Ureter (tissue), 1 donor: ENCODE results near the gene COL4A3. TPM values are rescaled to one million over a fixed set of nuclear protein-coding genes. Genes with fewer than 3 reads are reported as not detected.

ENCODE experiments used
- DNase-seq: peaks from one replicate; pipeline ENCODE4 v3.0.0-alpha.2; 2020; ENCODE audit warnings: low spot score
- total RNA-seq: library from RNA; stranded (reverse); gene quantifications from one replicate; pipeline ENCODE4 v1.2.4, GENCODE V29; 2023
- donor health status: DM: yes; HTN: yes; CAD: no.

COL4A3 gene
- total RNA-seq: 23.3 TPM

- DNase-seq: peak; percentile 61
Observed at GRCh38 chr2:227163998-227164762, at the start of gene COL4A3, which contains the start of gene COL4A4. Gene COL4A3 (plus strand): TSS chr2:227164624. CDS start chr2:227164727, 103 bp downstream. Gene COL4A4 (minus strand): TSS chr2:227164205. CDS start chr2:227147483, 16,722 bp downstream.

- no peak for DNase-seq
Observed at GRCh38 chr2:227115761-227116160, 48.7 kb upstream of the COL4A3 start.

DNA sequence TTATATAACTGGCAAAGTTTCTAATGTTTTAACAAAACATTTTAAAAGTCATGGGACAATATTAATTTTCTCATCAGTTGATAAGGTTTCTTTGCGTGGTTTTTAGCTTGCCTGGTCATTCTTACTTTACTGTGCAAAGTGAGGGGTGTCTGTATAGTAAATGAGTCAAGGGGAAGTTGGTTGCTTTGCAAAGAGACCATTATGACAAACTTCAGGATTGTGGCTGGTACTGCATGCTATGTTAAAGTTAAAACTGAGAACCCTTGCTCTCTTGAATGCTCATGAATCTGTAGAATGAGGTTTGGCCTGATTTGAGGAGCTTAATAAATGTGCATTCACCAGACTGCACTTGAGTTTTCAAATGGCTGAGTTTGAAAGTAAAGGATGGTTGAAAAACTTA lies 47.4 kb upstream of the COL4A3 start:
- no peak for DNase-seq

DNA sequence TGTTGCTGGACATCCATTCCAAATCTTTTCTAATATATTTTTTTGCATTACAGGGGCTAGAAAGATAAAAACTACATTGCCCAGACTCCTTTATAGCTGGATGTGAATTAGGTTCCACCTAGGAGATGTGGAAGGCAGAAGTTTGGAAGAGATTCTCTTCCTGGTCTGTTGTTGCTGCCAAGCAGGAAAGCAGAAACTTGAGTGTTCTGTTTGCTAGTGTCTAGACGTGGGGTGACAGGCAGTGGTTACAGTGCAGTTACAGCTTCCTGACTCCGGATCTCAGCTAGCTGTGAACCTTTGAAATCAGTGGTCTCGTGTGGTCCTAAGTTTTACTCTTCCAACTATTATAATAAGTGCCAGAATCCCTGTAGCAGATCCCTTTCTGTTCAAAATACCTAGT lies 46.6 kb upstream of the COL4A3 start:
- no peak for DNase-seq

- DNase-seq: no peak
Observed at GRCh38 chr2:227118353-227118752, 46.1 kb upstream of the COL4A3 start.

DNA sequence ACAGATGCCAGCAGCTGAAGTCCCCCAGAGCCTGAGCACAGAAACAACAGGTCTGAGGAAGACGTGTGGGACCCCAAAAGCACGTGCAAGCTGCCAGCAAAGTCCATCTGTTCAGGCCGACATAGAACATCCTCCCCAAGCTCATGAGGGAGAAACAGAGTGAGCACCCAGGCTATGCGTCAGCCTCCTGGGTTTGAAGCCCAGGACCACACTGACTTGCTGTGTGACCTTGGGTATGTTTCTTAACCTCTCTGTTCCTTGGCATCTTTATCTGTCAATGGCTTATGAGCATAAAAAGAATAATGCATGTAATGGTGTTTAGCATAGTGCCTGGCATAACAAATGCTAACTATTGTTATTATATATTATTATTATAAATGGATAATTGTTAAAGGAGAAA lies 40.7 kb upstream of the COL4A3 start:
- DNase-seq: no peak

GRCh38 chr2:227124811-227125210 lies 39.6 kb upstream of the COL4A3 start:
- no peak for DNase-seq

GRCh38 chr2:227125506-227125905 lies 38.9 kb upstream of the COL4A3 start:
- DNase-seq: no peak

- no peak for DNase-seq
Observed at GRCh38 chr2:227127201-227127600, 37.2 kb upstream of the COL4A3 start.

GRCh38 chr2:227130636-227131035 lies 33.8 kb upstream of the COL4A3 start:
- DNase-seq: no peak

DNA sequence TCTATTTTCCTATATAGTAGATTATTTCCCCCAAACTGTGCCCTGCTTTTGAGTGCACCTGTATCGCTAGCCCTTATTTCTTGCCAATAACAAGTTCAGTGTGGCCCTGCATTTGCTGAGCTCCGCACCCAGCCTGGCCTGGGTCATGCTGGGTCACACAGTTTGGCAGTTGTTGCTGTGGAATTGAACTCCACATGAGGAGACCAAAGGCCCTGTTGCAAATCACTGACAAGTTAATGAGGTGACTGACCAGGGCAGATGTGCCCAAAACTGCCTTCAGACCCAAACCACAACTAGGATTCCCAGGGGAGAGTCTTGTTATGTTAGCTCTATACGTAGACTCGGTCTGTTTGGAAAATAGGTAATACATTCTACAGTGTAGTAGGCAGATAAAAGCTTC lies 31.4 kb upstream of the COL4A3 start:
- no peak for DNase-seq

GRCh38 chr2:227134591-227134990 lies 29.8 kb upstream of the COL4A3 start:
- no peak for DNase-seq

DNA sequence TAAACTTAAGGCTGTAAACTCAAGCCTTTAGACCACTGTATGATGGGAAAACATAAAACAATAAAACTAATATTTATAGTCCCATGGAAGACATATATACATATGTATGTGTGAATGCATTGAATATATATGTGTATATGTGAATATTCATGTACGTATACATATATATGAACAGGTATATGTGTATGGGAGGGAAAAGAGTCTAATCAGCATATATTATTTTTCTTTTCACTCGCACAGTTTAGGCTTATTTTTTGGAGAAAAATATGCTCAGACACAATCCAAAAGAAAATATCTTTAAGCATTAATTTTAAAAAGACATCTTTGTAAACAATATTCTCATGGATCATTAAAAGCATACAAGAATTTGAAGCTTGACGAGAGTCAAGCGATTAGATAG lies 23.1 kb upstream of the COL4A3 start:
- no peak for DNase-seq

DNA sequence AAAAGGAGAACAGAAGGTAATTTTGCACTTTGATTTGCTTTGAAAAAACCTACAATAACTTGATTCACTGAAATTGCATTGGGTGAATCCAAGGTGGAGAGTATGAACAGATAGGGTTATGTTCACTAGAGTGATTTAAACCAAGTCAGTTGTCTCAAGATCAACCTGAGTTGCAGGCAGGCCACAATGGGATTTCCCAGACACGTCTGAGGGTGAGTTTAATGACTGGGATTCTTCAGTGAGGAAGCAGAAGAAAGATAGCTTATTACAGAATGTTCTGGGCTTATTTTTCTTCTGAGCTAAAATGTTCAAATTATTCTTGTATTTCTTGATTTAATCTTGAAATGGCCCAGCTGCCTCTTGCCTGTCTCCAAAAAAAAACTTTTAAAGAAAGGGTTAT lies 20.5 kb upstream of the COL4A3 start:
- no peak for DNase-seq

- DNase-seq: no peak
Observed at GRCh38 chr2:227146456-227146855, 18.0 kb upstream of the COL4A3 start.

GRCh38 chr2:227147023-227147422 lies 17.4 kb upstream of the COL4A3 start:
- no peak for DNase-seq

DNA sequence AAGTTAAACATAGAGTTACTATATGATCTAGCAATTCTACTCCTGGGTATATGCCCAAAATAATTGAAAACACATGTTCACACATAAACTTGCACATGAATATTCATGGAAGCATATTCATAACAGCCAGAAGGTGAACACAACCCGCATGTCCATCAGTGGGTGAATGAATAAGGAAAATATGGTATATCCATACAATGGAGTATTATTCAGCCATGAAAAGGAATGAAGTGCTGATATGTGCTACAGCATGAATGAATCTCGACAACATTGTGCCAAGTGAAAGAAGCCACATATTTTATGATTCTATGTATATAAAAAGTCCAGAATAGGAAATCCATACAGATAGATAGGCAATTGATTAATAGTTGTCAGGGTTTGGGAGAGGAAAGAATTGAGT lies 16.3 kb upstream of the COL4A3 start:
- DNase-seq: no peak

DNA sequence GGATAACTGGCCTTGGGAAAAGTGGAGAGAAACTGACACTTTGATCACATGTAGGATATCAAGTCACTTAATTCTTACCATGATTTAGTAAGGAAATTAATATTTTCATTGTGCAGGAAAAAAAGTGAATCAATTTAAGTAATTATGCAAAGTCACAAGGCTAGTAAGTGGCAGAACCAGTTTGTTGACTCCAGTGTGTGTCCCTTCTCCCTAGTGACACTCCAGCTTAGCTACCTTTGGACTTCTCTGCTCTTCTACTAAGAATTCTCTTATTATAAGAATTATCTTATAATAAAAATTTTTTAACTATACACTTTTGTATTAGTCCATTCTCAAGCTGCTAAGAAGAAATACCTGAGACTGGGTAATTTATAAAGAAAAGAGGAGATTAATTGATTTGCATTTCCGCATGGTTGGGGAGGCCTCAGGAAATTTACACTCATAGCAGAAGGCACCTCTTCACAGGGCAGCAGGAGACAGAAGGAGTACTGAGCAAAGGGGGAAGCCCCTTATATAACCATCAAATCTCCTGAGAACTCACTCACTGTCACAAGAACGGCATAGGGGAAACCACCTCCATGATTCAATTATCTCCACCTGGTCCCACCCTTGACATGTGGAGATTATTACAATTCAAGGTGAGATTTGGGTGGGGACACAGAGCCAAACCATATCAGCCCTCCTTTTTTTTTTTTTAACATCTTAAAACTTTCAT lies 14.0 kb upstream of the COL4A3 start:
- no peak for DNase-seq

DNA sequence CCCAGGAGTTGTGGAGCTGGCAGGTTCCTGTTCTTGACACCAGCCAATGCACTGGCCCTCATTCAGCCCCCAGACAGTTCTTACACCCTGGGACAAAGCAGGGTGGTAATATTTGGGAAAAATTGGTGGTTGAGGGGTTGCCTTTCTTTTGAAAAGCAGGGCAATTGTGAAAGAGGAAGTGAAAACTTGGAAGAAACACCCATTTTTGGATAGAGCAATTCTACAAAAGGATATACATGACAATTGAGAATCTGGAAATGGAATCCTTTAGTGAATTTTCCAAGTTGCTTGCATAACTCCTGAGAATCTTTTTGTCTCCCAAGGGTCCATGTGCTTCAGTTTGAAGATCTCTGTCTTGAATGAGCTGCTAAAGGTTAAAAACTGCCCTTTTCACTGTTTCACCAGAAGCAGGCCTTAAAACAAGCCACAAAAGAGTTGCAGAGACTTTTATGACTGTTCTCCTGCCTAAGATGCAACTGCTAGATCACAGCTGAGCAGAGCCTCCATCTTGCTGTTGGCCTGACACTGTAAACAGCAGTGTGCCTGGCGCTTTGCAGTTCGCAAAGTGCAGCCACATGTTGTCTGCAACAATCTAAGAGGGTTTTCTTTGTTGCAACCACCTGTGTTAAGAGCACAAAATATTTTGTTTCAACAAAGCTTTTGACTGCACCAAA lies 12.2 kb upstream of the COL4A3 start:
- DNase-seq: no peak

- DNase-seq: no peak
Observed at GRCh38 chr2:227153307-227153706, 11.1 kb upstream of the COL4A3 start.

- DNase-seq: no peak
Observed at GRCh38 chr2:227153758-227154486, 10.5 kb upstream of the COL4A3 start.
